ENCODE measurements around the gene GNG10. TPM values are rescaled to one million over a fixed set of nuclear protein-coding genes. Genes with fewer than 3 reads are reported as not detected.
"Not testable (repeated sequence)": the region's sequence is repeated elsewhere in the genome, so short reads cannot be mapped to it uniquely, and the experiment has no call there.

The GNG10 gene
- total RNA-seq, 1 experiment from 2014 or later, result 190 TPM

GRCh38 chr9:111668026-111668573 is 6.7 kb downstream of the GNG10 start:
- peaks cover 53% of the 10 kb centered on the region for H3K36me3 ChIP-seq
- H3K4me1 ChIP-seq, result no peaks in the 10 kb centered on the region; the same call in 1 of the 2 replicates
- no peak overlapping the region for H3K27ac ChIP-seq
- DNase-seq, result no peak
- H3K27me3 ChIP-seq, result no peaks in the 10 kb centered on the region
- H3K4me3 ChIP-seq, result no peak overlapping the region
- no peaks in the 10 kb centered on the region for H3K9me3 ChIP-seq (replicated peaks)

GRCh38 chr9:111668601-111669000 is 7.2 kb downstream of the GNG10 start:
- H3K4me1 ChIP-seq; H3K27ac ChIP-seq; DNase-seq; H3K27me3 ChIP-seq; H3K9me3 ChIP-seq (replicated peaks); H3K4me3 ChIP-seq: not testable (repeated sequence)
- peaks cover 53% of the 10 kb centered on the region for H3K36me3 ChIP-seq

- DNase-seq, result no peak
- Histone ChIP-seq H3K36me3 (peaks cover 12% of the 10 kb centered on the region), H3K4me3 (no peak overlapping the region), H3K27me3 (no peaks in the 10 kb centered on the region), H3K9me3 (replicated peaks) (no peaks in the 10 kb centered on the region), H3K4me1 (no peaks in the 10 kb centered on the region), H3K27ac (no peak overlapping the region)
Observed at GRCh38 chr9:111674319-111674718, 12.9 kb downstream of the GNG10 start.

GRCh38 chr9:111676116-111676515 is 14.7 kb downstream of the GNG10 start:
- no peaks in the 10 kb centered on the region; the same call in 1 of the 2 replicates for H3K36me3 ChIP-seq
- no peak overlapping the region for H3K27ac ChIP-seq
- H3K27me3 ChIP-seq, result no peaks in the 10 kb centered on the region
- no peak for DNase-seq
- H3K4me3 ChIP-seq, result no peak overlapping the region
- H3K9me3 ChIP-seq (replicated peaks), result no peaks in the 10 kb centered on the region
- no peaks in the 10 kb centered on the region for H3K4me1 ChIP-seq

DNA sequence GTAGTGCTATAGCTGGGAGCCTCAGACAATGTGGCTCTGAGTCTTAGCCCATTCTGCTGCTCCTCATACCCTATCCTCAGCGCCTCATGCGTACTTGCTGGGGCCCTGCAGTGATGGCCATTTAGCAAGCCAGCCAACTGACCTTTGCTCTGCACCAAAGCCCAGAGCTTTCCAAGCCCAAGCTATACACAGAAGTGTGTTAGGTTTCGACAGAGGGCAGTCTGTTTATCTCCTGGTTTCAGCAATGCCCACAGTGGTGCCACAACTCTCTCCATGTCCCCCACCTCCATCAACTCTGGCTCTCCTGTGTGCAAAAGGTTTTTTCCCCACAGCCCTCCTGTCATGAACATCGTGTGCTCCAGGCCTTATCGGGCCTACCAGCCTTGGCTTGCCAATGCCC is 16.9 kb downstream of the GNG10 start:
- no peaks in the 10 kb centered on the region; the same call in 1 of the 2 replicates for H3K36me3 ChIP-seq
- H3K4me1 ChIP-seq, result no peaks in the 10 kb centered on the region
- H3K4me3 ChIP-seq, result no peak overlapping the region
- no peaks in the 10 kb centered on the region for H3K9me3 ChIP-seq (replicated peaks)
- DNase-seq, result no peak
- H3K27ac ChIP-seq, result no peak overlapping the region
- H3K27me3 ChIP-seq, result no peaks in the 10 kb centered on the region

DNA sequence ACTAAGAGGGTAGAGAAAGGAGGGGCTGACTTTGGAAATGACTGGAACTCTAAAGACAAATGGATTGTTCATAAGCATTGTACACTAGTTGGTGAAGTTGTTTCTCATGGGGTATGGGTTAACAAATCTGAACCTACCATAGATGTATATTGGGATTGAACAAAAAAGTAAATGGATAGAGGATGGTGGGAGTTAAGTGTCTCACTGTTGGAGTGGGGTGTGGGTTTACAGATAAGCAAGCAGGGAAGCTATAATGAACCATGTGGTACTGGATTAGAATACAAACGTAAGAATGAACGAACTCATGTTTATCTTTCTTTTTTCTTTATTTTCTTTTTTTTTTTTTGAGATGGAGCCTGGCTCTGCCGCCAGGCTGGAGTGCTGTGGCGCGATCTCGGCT is 17.8 kb downstream of the GNG10 start:
- DNase-seq, result no peak
- no peak overlapping the region for H3K27ac ChIP-seq
- no peak overlapping the region for H3K4me3 ChIP-seq
- no peaks in the 10 kb centered on the region; the same call in 1 of the 2 replicates for H3K36me3 ChIP-seq
- no peaks in the 10 kb centered on the region; the same call in 1 of the 2 replicates for H3K9me3 ChIP-seq (replicated peaks)
- no peaks in the 10 kb centered on the region for H3K4me1 ChIP-seq
- no peaks in the 10 kb centered on the region for H3K27me3 ChIP-seq

DNA sequence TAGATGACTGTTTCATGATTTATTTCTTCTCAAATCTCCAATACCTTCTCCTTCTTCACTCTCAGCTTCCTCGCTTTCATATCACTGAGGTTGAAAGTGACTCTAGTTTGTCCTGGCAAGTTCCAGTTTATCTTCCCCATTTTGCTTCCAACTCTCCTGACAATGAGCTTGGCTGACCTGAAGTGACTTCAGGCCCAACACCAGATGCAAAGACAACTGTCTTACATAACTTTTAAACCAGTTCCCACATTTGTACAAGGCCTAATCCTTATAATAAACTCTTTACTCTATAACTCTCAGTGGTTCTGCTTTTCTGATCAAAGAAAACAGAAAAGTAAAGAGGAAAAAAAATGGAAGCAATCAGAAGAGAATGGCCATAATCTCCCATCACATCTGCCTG is 22.0 kb downstream of the GNG10 start:
- Histone ChIP-seq H3K27ac (no peak overlapping the region), H3K4me1 (no peaks in the 10 kb centered on the region), H3K27me3 (no peaks in the 10 kb centered on the region), H3K36me3 (peaks cover 2% of the 10 kb centered on the region; the same call in 1 of the 2 replicates), H3K9me3 (replicated peaks) (no peaks in the 10 kb centered on the region; the same call in 1 of the 2 replicates), H3K4me3 (no peak overlapping the region)
- no peak for DNase-seq

- DNase-seq, result peak in 1 of 2 experiments; percentile 69
- H3K4me1 ChIP-seq, result no peaks in the 10 kb centered on the region
Observed at GRCh38 chr9:111691672-111692329, 30.4 kb downstream of the GNG10 start.

DNA sequence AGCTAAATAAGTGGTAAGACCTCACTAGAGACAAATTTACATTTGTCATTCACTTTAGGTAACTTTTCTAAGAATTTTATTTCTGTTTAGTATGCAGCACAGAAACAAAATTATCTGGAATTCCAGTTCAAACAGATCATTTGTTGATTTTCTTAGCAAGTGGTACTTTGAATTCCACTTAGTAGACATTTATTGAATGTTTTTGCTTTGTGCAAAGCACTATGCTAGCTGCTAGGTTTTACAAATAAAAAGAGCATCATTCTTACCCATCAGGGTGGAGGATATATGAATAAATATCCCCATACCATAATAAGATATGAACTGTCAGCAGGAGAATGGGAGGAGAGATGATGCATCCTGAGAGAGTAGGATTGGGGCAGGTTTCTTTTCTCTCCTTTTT is 35.4 kb downstream of the GNG10 start:
- Histone ChIP-seq H3K27me3 (no peaks in the 10 kb centered on the region), H3K36me3 (no peaks in the 10 kb centered on the region), H3K4me3 (no peak overlapping the region), H3K9me3 (replicated peaks) (peaks cover 7% of the 10 kb centered on the region; the same call in 1 of the 2 replicates), H3K27ac (no peak overlapping the region), H3K4me1 (no peaks in the 10 kb centered on the region)
- DNase-seq, result no peak

More at GRCh38 chr9:111691672-111692329, 30.4 kb downstream of the GNG10 start:
- H3K27ac ChIP-seq, result no peak overlapping the region
- H3K27me3 ChIP-seq, result no peaks in the 10 kb centered on the region
- H3K4me3 ChIP-seq, result no peak overlapping the region
- 0 out of 2 replicates have a peak, but pooled peaks cover 3% of the 10 kb centered on the region for H3K36me3 ChIP-seq
- no peaks in the 10 kb centered on the region for H3K9me3 ChIP-seq (replicated peaks)

GRCh38 chr9:111700776-111701175 is 39.4 kb downstream of the GNG10 start:
- H3K27ac ChIP-seq, result no peak overlapping the region
- no peaks in the 10 kb centered on the region for H3K4me1 ChIP-seq
- peaks cover 7% of the 10 kb centered on the region; the same call in 1 of the 2 replicates for H3K9me3 ChIP-seq (replicated peaks)
- H3K4me3 ChIP-seq, result no peak overlapping the region
- DNase-seq, result no peak
- no peaks in the 10 kb centered on the region for H3K36me3 ChIP-seq
- no peaks in the 10 kb centered on the region for H3K27me3 ChIP-seq

GRCh38 chr9:111704503-111704902 is 43.1 kb downstream of the GNG10 start:
- Histone ChIP-seq H3K4me1 (no peaks in the 10 kb centered on the region), H3K27me3 (no peaks in the 10 kb centered on the region), H3K27ac (no peak overlapping the region), H3K36me3 (no peaks in the 10 kb centered on the region), H3K4me3 (no peak overlapping the region), H3K9me3 (replicated peaks) (no peaks in the 10 kb centered on the region; the same call in 1 of the 2 replicates)
- no peak for DNase-seq

- Histone ChIP-seq H3K9me3 (replicated peaks) (no peaks in the 10 kb centered on the region), H3K36me3 (no peaks in the 10 kb centered on the region), H3K4me1 (no peaks in the 10 kb centered on the region), H3K4me3 (no peak overlapping the region), H3K27me3 (no peaks in the 10 kb centered on the region), H3K27ac (no peak overlapping the region)
- no peak for DNase-seq
Observed at GRCh38 chr9:111711548-111711947, 50.1 kb downstream of the GNG10 start.

DNA sequence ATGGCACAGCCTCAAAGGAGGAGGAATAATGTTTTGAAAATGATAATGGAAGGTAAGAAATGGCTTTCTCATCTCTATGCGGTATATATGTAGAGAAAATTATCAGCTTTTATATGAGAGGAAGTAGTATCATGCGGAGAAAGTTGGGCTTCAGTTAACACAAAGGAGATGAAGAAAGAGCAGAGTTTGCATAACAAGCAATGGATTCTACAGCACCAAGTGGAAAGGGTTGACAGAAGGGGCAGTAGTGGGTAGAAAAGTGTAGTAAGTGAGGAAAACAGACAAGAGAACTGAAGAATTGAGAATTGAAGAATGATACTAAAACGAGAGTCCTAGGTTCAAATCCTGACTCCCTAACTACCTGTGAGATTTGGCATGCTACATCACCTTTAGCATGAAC is 51.0 kb downstream of the GNG10 start:
- Histone ChIP-seq H3K4me3 (no peak overlapping the region), H3K27me3 (no peaks in the 10 kb centered on the region), H3K9me3 (replicated peaks) (no peaks in the 10 kb centered on the region), H3K27ac (no peak overlapping the region), H3K4me1 (no peaks in the 10 kb centered on the region), H3K36me3 (no peaks in the 10 kb centered on the region)
- no peak for DNase-seq

- H3K9me3 ChIP-seq (replicated peaks), result no peaks in the 10 kb centered on the region
- no peak for DNase-seq
- H3K4me1 ChIP-seq, result no peaks in the 10 kb centered on the region
- no peak overlapping the region for H3K4me3 ChIP-seq
- H3K36me3 ChIP-seq, result no peaks in the 10 kb centered on the region
- no peaks in the 10 kb centered on the region for H3K27me3 ChIP-seq
- no peak overlapping the region for H3K27ac ChIP-seq
Observed at GRCh38 chr9:111715471-111715870, 54.1 kb downstream of the GNG10 start.

GRCh38 chr9:111719541-111719940 is 58.1 kb downstream of the GNG10 start:
- H3K4me3 ChIP-seq, result no peak overlapping the region
- DNase-seq, result no peak
- no peaks in the 10 kb centered on the region for H3K36me3 ChIP-seq

More at GRCh38 chr9:111719541-111719940, 58.1 kb downstream of the GNG10 start:
- Histone ChIP-seq H3K4me1 (no peaks in the 10 kb centered on the region), H3K9me3 (replicated peaks) (no peaks in the 10 kb centered on the region), H3K27ac (no peak overlapping the region), H3K27me3 (no peaks in the 10 kb centered on the region)

All from SJCRH30 (cell line).